ENCODE data around the gene SESN1.
"Not testable (repeated sequence)": the region's sequence is repeated elsewhere in the genome, so short reads cannot be mapped to it uniquely, and the experiment has no call there.

SESN1 gene

GRCh38 chr6:109002882-109003281 lies 91.8 kb downstream of the SESN1 start:
- in situ Hi-C loops (cut with MboI; ENCODE audit: low sequenced_read_pairs) = no loop called here

GRCh38 chr6:109002051-109002697 lies 92.5 kb downstream of the SESN1 start:
- in situ Hi-C loops (cut with MboI; ENCODE audit: low sequenced_read_pairs) = no loop called here

- in situ Hi-C loops (cut with MboI; ENCODE audit: low sequenced_read_pairs) = no loop called here
Observed at GRCh38 chr6:109001291-109001894, 93.3 kb downstream of the SESN1 start.

GRCh38 chr6:109000289-109000688 lies 94.4 kb downstream of the SESN1 start:
- in situ Hi-C loops (cut with MboI; ENCODE audit: low sequenced_read_pairs) = no loop called here

- in situ Hi-C loops (cut with MboI; ENCODE audit: low sequenced_read_pairs) = no loop called here
Observed at GRCh38 chr6:108999428-108999827, 95.2 kb downstream of the SESN1 start.

- in situ Hi-C loops (cut with MboI; ENCODE audit: low sequenced_read_pairs) = no loop called here
Observed at GRCh38 chr6:108998485-108998884, 96.2 kb downstream of the SESN1 start.

- in situ Hi-C loops (cut with MboI; ENCODE audit: low sequenced_read_pairs) = no loop called here
Observed at GRCh38 chr6:108996208-108996607, 98.4 kb downstream of the SESN1 start.

- in situ Hi-C loops (cut with MboI; ENCODE audit: low sequenced_read_pairs) = no loop called here
Observed at GRCh38 chr6:108995296-108995695, 99.3 kb downstream of the SESN1 start.

GRCh38 chr6:108993876-108994275 lies 100.8 kb downstream of the SESN1 start:
- in situ Hi-C loops (cut with MboI; ENCODE audit: low sequenced_read_pairs) = no loop called here

- in situ Hi-C loops (cut with MboI; ENCODE audit: low sequenced_read_pairs) = no loop called here
Observed at GRCh38 chr6:108989700-108990099, 104.9 kb downstream of the SESN1 start.

- in situ Hi-C loops (cut with MboI; ENCODE audit: low sequenced_read_pairs) = no loop called here
Observed at GRCh38 chr6:108988765-108989164, 105.9 kb downstream of the SESN1 start.

GRCh38 chr6:108988296-108988695 lies 106.3 kb downstream of the SESN1 start:
- in situ Hi-C loops (cut with MboI; ENCODE audit: low sequenced_read_pairs) = no loop called here

GRCh38 chr6:108987156-108987555 lies 107.5 kb downstream of the SESN1 start:
- in situ Hi-C loops (cut with MboI; ENCODE audit: low sequenced_read_pairs) = no loop called here

GRCh38 chr6:108985301-108985700 lies 109.3 kb downstream of the SESN1 start:
- in situ Hi-C loops (cut with MboI; ENCODE audit: low sequenced_read_pairs) = no loop called here

GRCh38 chr6:108983151-108983550 lies 111.5 kb downstream of the SESN1 start:
- in situ Hi-C loops (cut with MboI; ENCODE audit: low sequenced_read_pairs) = no loop called here

GRCh38 chr6:108982154-108983113 lies 112.2 kb downstream of the SESN1 start:
- in situ Hi-C loops (cut with MboI; ENCODE audit: low sequenced_read_pairs) = no loop called here

- in situ Hi-C loops (cut with MboI; ENCODE audit: low sequenced_read_pairs) = not testable (repeated sequence)
Observed at GRCh38 chr6:108978638-108979037, 116.0 kb downstream of the SESN1 start.

- in situ Hi-C loops (cut with MboI; ENCODE audit: low sequenced_read_pairs) = no loop called here
Observed at GRCh38 chr6:108974201-108974600, 120.4 kb downstream of the SESN1 start.

- in situ Hi-C loops (cut with MboI; ENCODE audit: low sequenced_read_pairs) = no loop called here
Observed at GRCh38 chr6:108969776-108970175, 124.9 kb downstream of the SESN1 start.

GRCh38 chr6:108968325-108969316 lies 126.0 kb downstream of the SESN1 start:
- in situ Hi-C loops (cut with MboI; ENCODE audit: low sequenced_read_pairs) = no loop called here

All from hTERT RPE-1 (cell line).